Fibroblast of mammary gland (primary cell): ENCODE results near the gene DGCR2.
"Not testable (repeated sequence)": the region's sequence is repeated elsewhere in the genome, so short reads cannot be mapped to it uniquely, and the experiment has no call there.

Experiments used
- DNase-seq: peaks from one replicate; pipeline ENCODE4 v3.0.0-alpha.2; 2010; ENCODE audit warnings: low read depth
- H3K4me3 ChIP-seq: 2 replicates; pipeline ENCODE4 v1.5.1; 2011; ENCODE audit warnings: low read depth, mild to moderate bottlenecking, low read length, moderate library complexity; ENCODE audit not compliant: control insufficient read depth
- CTCF ChIP-seq: conservative IDR thresholded peaks from 2 replicates; pipeline ENCODE4 v1.5.1; 2011; ENCODE audit warnings: low read depth, low read length, inconsistent platforms; ENCODE audit not compliant: control insufficient read depth, insufficient read depth

The DGCR2 gene

GRCh38 chr22:19036523-19037273 is 85.5 kb downstream of the DGCR2 start:
- no peak overlapping the region for H3K4me3 ChIP-seq
- no peak for TF ChIP-seq CTCF
- DNase-seq, result peak; percentile 12

- DNase-seq, result no peak
- H3K4me3 ChIP-seq, result no peak overlapping the region
- no peak for TF ChIP-seq CTCF
These were observed 86.0 kb downstream of the DGCR2 start for GRCh38 chr22:19036229-19036522.

- no peak overlapping the region for H3K4me3 ChIP-seq
- TF ChIP-seq CTCF, result no peak
- DNase-seq, result no peak
These were observed 86.6 kb downstream of the DGCR2 start for GRCh38 chr22:19035474-19036228.

- DNase-seq, H3K4me3 ChIP-seq: not testable (repeated sequence)
These were observed 87.1 kb downstream of the DGCR2 start for GRCh38 chr22:19035126-19035473.

GRCh38 chr22:19034724-19035120 is 87.5 kb downstream of the DGCR2 start:
- H3K4me3 ChIP-seq, DNase-seq: not testable (repeated sequence)

- not testable (repeated sequence) for DNase-seq, H3K4me3 ChIP-seq
These were observed 88.0 kb downstream of the DGCR2 start for GRCh38 chr22:19034031-19034723.

GRCh38 chr22:19033568-19033905 is 88.7 kb downstream of the DGCR2 start:
- DNase-seq, H3K4me3 ChIP-seq: not testable (repeated sequence)

GRCh38 chr22:19032898-19033567 is 89.2 kb downstream of the DGCR2 start:
- not testable (repeated sequence) for H3K4me3 ChIP-seq, DNase-seq

- DNase-seq, H3K4me3 ChIP-seq: not testable (repeated sequence)
These were observed 89.9 kb downstream of the DGCR2 start for GRCh38 chr22:19032156-19032785.

- not testable (repeated sequence) for DNase-seq, H3K4me3 ChIP-seq
These were observed 91.3 kb downstream of the DGCR2 start for GRCh38 chr22:19030889-19031252.

- not testable (repeated sequence) for DNase-seq
These were observed 91.9 kb downstream of the DGCR2 start for GRCh38 chr22:19030226-19030888.

GRCh38 chr22:19029113-19030103 is 92.8 kb downstream of the DGCR2 start:
- not testable (repeated sequence) for H3K4me3 ChIP-seq, DNase-seq

More at GRCh38 chr22:19030226-19030888, 91.9 kb downstream of the DGCR2 start:
- H3K4me3 ChIP-seq, result not testable (repeated sequence)
